Activated naive CD4-positive, alpha-beta T cell (primary cell): ENCODE results near the gene CPTP.

Experiments
- DNase-seq, 4 experiments: peaks; one replicate each; lab custom pipeline; 2025; lab: John Stamatoyannopoulos, UW

Gene CPTP

GRCh38 chr1:1335792-1336248 lies 11.2 kb downstream of the CPTP start:
- no peak for DNase-seq

- no peak for DNase-seq
Measured at GRCh38 chr1:1336446-1336845, 11.8 kb downstream of the CPTP start.

GRCh38 chr1:1336931-1337792 lies 12.6 kb downstream of the CPTP start:
- no peak for DNase-seq

- DNase-seq, result no peak
Measured at GRCh38 chr1:1337793-1338147, 13.2 kb downstream of the CPTP start.

- DNase-seq, result no peak
Measured at GRCh38 chr1:1338278-1338677, 13.7 kb downstream of the CPTP start.

GRCh38 chr1:1340185-1340584 lies 15.6 kb downstream of the CPTP start:
- DNase-seq, result no peak

- no peak for DNase-seq
Measured at GRCh38 chr1:1340791-1341548, 16.4 kb downstream of the CPTP start.

GRCh38 chr1:1341549-1342021 lies 17.0 kb downstream of the CPTP start:
- DNase-seq, result no peak

GRCh38 chr1:1342061-1342562 lies 17.5 kb downstream of the CPTP start:
- no peak for DNase-seq

- no peak for DNase-seq
Measured at GRCh38 chr1:1342584-1343115, 18.0 kb downstream of the CPTP start.

GRCh38 chr1:1343811-1344421 lies 19.3 kb downstream of the CPTP start:
- no peak for DNase-seq

GRCh38 chr1:1344655-1345361 lies 20.2 kb downstream of the CPTP start:
- DNase-seq, result no peak

GRCh38 chr1:1345384-1345783 lies 20.8 kb downstream of the CPTP start:
- no peak for DNase-seq

GRCh38 chr1:1345860-1346500 lies 21.4 kb downstream of the CPTP start:
- no peak for DNase-seq

- no peak for DNase-seq
Measured at GRCh38 chr1:1346501-1346890, 21.9 kb downstream of the CPTP start.

GRCh38 chr1:1347026-1347595 lies 22.5 kb downstream of the CPTP start:
- no peak for DNase-seq

- no peak for DNase-seq
Measured at GRCh38 chr1:1347663-1348419, 23.2 kb downstream of the CPTP start.

GRCh38 chr1:1348420-1349255 lies 24.0 kb downstream of the CPTP start:
- DNase-seq, result no peak
